ACHN (cell line): ENCODE results near the gene WNT9B.

Experiments
- DNase-seq: peaks from one replicate; pipeline ENCODE4 v3.0.0-alpha.2; 2015
- in situ Hi-C: cut with HindIII; loops from 2 replicates; pipeline ENCODE4 v1.10.0; 2017; ENCODE audit warnings: low sequenced_read_pairs, low pct_ligation_motif_present, low pct_unique_long_range_greater_than_20kb

WNT9B gene

GRCh38 chr17:46847204-46848191 is 3.9 kb upstream of the WNT9B start:
- in situ Hi-C loops: no loop called here
- no peak for DNase-seq

GRCh38 chr17:46848534-46848933 is 2.8 kb upstream of the WNT9B start:
- in situ Hi-C loops: no loop called here
- DNase-seq: no peak

GRCh38 chr17:46850688-46851028 is 725 bp upstream of the WNT9B start:
- in situ Hi-C loops: no loop called here
- no peak for DNase-seq

GRCh38 chr17:46853896-46854444 is 2.6 kb downstream of the WNT9B start:
- in situ Hi-C loops: no loop called here
- no peak for DNase-seq

GRCh38 chr17:46854515-46854914 is 3.1 kb downstream of the WNT9B start:
- in situ Hi-C loops: no loop called here
- no peak for DNase-seq

GRCh38 chr17:46854948-46855347 is 3.6 kb downstream of the WNT9B start:
- DNase-seq: no peak
- in situ Hi-C loops: no loop called here

- no peak for DNase-seq
- in situ Hi-C loops: no loop called here
These were observed 6.2 kb downstream of the WNT9B start for GRCh38 chr17:46857600-46857999.

GRCh38 chr17:46859996-46860395 is 8.6 kb downstream of the WNT9B start:
- no peak for DNase-seq
- in situ Hi-C loops: no loop called here

GRCh38 chr17:46862949-46863348 is 11.6 kb downstream of the WNT9B start:
- DNase-seq: no peak
- in situ Hi-C loops: no loop called here

GRCh38 chr17:46863383-46864121 is 12.2 kb downstream of the WNT9B start:
- in situ Hi-C loops: no loop called here
- no peak for DNase-seq

GRCh38 chr17:46865100-46865499 is 13.7 kb downstream of the WNT9B start:
- in situ Hi-C loops: no loop called here
- no peak for DNase-seq

- in situ Hi-C loops: no loop called here
- DNase-seq: no peak
These were observed 14.9 kb downstream of the WNT9B start for GRCh38 chr17:46866325-46866724.

GRCh38 chr17:46866747-46867146 is 15.4 kb downstream of the WNT9B start:
- in situ Hi-C loops: no loop called here
- DNase-seq: no peak

GRCh38 chr17:46868689-46869187 is 17.4 kb downstream of the WNT9B start:
- no peak for DNase-seq
- in situ Hi-C loops: no loop called here

GRCh38 chr17:46869296-46869695 is 17.9 kb downstream of the WNT9B start:
- in situ Hi-C loops: no loop called here
- no peak for DNase-seq

- DNase-seq: no peak
- in situ Hi-C loops: no loop called here
These were observed 18.8 kb downstream of the WNT9B start for GRCh38 chr17:46869975-46870803.

- no peak for DNase-seq
- in situ Hi-C loops: no loop called here
These were observed 21.0 kb downstream of the WNT9B start for GRCh38 chr17:46872421-46872820.

- in situ Hi-C loops: no loop called here
These were observed 22.7 kb downstream of the WNT9B start for GRCh38 chr17:46873941-46874645.

More at GRCh38 chr17:46873941-46874645, 22.7 kb downstream of the WNT9B start:
- DNase-seq: no peak
